GM04504 (cell line): ENCODE results near the gene LPAR5.
"Not testable (repeated sequence)": the region's sequence is repeated elsewhere in the genome, so short reads cannot be mapped to it uniquely, and the experiment has no call there.

ENCODE experiments used
- DNase-seq: peaks from one replicate; pipeline ENCODE4 v3.0.0-alpha.2; 2012; ENCODE audit warnings: low read depth

The LPAR5 gene

DNA sequence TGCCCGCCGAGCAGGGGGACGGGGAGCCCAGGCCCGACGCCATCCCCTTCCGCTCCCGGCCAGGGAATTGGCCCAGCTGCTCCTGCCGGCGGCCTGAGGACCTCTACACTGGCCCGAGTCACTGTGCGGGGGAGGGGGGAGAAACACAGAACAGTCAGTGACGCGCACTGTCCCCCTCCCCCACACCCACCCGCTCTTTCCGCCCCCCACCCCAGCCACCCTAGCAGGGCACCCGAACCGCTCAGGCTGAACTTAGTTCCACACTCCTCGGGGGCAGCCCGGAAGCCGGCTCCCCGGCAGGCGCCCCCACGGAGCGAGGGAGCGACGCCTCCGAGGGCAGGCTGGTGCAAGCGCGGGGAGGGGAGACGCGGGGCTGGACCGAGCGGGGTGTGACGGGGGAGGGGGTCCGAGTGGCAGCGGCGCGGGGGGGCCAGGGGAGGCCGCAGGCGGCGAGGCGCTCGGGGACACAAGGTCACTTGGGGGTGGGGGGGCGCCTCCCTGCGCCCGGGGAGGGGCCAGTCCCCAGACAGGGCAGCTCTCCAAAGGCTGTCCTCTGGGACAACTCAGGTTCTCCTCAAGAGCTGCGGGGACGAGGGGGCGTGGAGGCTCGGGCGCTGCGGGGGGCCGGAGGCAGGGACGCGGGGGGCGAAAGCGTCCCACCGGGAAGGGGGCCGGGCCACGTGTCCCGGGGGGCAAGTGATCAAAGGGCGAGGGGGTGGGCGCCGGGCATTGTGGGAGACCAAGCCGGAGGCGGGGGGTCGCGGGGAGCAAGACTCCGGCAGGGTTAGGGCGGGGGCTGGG is 29.2 kb downstream of the LPAR5 start:
- no peak for DNase-seq

DNA sequence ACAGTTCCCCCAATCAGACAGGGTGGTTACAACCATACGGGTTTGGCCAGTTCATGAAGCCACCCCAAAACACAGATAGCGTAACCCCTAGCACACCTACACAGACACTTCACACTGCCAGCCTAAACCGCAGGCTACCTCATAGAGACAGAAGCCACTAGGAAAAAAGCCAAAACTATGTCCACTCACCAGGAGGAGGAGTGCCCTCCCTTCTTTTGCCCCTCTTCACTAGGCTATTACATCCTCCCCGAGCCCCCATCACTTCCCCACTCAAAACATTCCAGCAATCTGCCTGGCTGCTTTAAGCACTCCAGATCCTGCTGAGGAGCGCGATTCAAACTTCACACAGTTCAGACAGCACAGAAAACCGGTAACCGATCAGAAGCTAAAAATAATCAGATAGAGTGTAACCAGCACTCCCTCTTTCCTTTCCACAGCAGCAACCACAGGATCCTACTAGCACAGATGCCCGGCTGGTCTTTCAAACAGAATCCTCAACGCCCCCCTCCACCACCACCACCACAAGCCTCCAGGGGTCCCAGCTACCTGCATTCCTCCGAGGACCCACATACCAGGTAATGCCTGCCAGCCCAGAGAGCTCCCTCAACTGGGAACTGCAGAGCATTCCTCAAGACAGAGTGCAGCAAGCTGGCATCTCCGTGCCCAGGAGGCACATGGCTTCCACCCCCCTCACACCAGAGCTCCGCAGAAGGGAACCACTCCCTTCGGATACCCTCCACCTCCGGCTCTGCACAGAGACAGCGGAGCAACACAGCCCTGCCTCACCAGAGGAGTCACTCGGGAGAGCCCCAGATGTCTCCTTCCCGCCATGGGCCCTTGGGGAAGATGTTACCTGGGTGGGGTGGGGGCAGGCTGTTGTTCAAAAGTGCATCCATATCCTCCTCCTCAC is 30.1 kb downstream of the LPAR5 start:
- DNase-seq: no peak

DNA sequence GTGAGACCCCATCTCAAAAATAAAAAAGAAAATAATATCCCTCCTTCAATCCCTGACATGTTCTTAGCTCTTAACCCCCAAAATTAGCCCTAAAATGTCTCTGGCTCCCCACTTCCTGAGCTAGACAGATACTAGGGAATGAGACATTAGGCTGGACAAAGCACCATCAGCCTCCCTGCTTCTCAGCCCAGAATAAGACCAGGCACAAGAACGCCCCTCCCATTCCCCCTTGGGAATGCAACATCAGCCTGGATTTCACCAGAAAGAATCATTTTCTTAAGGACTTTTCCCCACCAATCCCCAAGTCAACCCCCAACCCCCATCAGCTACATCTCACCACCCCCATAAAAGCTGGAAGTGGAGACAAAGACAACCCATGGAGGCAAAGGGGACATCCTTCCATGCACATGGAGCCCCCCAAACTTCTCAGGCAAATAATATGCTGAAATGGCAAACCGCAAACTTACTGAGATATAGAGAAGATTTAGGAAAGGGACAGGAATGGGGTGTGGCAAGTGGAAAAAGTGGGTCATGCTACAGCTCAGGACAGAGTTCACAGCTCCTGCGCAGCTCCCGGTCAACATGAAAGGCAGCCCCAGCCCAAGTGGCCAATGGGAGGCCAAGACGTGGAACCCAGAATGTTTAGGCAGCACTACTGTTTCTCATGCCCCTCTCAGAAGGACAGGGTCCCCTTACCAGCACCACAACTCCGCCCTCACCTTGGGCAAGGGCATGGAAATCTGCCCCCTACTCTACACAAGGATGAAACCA is 31.3 kb downstream of the LPAR5 start:
- no peak for DNase-seq

DNA sequence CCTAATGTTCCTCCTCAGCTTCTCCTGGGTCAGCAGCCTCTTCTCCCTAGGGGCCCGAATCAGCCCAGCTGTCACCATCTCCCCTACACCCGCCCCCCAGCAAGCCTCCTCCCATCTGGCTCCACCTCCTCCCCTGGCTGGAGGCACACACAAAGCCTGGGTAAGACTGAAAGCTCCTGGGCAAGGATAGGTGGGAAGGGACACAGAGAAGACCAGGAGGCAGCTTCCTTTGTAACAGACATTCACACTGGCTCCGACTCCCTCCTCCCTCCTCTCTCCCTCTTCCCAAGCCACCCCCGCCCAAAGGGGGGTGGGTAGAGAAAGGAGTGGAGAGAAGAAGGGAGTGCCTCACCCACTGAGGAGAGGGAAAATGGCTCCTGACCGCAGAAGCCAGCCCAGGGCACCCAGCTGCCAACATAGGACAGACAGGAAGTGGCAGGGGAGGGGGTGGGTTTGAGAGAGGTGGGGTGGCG is 32.6 kb downstream of the LPAR5 start:
- DNase-seq: no peak

DNA sequence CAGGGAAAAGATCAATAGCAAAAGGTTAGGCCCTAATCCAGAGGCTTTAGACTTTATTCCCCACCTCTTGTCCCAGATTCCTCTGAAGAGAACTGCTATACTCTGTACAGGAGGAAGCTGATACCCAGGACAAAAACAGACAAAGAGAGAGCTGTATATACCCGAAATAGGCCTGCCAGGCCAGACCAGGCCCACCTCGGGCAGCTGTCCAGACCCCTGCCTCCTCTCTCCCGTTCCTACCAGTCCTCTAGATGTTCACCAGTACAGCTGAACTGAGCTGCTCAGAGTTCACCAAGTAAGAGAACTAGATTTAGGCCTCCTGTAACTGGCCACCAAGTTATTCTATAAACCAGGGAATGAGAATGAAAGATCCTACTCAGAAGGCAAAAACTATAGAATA is 33.2 kb downstream of the LPAR5 start:
- no peak for DNase-seq

DNA sequence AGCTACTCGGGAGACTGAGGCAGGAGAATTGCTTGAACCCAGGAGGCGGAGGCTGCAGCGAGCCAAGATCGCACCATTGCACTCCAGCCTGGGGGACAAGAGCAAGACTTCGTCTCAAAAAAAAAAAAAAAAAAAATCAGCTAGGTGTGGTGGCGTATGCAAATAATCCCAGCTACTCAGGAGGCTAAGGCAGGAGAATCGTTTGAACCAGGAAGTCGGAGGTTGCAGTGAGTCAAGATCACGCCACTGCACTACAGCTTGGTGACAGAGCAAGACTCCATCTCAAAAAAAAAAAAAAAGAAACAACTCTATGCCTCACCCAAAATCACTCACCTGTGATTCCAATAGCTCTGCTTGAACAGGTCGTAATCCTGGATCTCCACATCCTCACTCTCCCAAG is 40.1 kb downstream of the LPAR5 start:
- not testable (repeated sequence) for DNase-seq

DNA sequence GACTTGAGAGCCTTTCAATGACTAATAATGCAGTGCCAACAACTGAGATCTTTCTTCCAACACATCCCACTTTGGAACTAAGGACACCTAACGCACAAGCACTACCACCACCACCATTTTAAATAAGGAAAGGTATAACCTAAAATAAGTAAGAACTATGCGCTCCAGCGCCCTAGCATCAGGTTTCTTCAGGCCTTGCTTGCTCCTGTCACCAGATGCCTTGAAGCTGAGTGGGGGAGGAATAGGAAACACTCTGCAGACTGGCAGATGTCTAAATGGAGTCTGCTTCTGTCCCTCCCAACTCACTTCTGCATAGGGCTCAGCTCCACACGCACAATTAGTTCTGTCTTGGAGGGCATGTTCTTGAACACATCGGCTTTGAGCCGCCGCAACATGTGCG is 43.7 kb downstream of the LPAR5 start:
- no peak for DNase-seq

DNA sequence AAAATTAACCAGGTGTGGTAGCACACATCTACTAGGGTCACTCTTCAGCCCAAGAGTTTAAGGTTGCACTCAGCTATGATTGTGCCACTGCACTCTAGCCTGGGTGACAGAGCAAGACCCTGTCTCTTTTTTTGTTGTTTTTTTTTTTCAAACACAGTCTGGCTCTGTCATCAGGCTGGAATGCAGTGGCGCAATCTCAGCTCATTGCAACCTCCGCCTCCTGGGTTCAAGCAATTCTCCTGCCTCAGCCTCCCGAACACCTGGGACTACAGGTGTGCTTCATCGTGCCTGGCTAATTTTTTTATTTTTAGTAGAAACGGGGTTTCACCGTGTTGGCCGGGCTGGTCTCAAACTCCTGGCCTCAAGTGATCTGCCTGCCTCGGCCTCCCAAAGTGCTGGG is 49.2 kb downstream of the LPAR5 start:
- not testable (repeated sequence) for DNase-seq

DNA sequence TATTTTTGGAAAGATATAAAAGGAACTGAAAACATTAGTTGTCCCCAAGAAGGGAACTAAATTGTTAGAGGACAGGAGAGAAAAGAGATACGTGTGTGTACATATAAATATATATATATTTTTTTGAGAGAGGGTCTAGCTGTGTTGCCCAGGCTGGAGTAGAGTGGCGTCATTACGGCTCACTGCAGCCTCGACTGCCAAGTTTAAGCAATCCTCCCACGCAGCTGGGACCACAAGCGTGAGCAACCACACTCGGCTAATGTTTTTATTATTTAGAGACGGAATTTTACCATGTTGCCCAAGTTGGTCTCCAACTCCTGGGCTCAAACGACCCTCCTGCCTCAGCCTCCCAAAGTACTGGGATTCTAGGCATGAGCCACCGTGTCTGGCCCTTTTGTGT is 51.5 kb downstream of the LPAR5 start:
- no peak for DNase-seq

DNA sequence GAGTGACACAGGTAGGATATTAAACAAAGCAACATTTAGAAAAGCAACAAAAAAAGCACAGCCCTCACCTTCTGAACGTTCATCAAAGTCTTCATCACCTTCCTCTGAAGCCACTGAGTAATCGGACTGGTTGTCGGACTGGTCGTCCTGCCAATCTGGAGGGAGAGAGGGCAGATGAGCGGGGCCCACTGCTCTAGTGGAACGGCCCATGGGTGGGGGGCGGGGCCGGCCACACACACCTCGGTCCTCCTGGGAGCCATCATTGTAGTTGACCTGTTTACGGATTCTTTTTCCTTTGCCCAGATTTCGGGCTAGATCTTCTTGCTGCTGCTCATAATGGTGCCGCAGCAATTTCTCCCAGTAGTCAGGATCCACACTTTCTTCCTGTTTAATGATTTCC is 52.8 kb downstream of the LPAR5 start:
- DNase-seq: no peak

DNA sequence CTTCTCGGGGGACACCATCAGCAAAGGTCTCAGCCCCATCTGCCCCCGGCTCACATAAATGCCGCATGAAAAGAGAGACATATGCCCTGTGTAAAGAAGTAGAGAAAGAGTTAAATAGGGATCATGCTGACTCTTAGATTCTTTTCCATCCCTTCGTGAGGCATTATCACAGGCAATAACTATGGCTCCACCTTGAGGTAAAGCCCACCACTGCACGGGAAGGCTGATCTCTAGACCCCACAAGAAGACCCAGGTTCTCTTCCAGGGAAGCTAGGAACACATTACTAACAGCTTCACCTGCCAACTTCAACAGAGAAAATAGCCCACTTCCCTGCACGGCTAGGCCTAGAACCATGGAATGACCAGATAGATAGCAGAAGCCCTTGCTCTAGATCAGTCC is 53.6 kb downstream of the LPAR5 start:
- DNase-seq: no peak

DNA sequence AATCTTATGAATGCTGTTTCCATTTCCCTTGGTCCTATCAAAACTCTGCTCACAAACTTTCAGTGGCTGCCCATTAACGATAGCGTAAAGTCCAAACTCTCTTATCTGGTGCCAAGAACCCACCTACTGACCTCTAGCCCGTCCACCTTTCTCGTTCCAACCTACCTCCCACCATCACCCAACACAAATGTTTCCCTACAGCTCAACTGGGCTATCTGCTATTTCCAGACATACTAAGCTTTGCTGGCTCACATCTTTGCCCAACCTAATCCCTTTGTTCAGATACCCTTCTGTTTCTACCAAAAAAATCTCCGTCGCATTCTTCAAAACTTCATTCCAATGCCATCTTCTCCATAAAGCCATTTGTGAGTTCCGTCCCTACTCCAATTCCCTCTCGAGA is 60.1 kb downstream of the LPAR5 start:
- DNase-seq: no peak

DNA sequence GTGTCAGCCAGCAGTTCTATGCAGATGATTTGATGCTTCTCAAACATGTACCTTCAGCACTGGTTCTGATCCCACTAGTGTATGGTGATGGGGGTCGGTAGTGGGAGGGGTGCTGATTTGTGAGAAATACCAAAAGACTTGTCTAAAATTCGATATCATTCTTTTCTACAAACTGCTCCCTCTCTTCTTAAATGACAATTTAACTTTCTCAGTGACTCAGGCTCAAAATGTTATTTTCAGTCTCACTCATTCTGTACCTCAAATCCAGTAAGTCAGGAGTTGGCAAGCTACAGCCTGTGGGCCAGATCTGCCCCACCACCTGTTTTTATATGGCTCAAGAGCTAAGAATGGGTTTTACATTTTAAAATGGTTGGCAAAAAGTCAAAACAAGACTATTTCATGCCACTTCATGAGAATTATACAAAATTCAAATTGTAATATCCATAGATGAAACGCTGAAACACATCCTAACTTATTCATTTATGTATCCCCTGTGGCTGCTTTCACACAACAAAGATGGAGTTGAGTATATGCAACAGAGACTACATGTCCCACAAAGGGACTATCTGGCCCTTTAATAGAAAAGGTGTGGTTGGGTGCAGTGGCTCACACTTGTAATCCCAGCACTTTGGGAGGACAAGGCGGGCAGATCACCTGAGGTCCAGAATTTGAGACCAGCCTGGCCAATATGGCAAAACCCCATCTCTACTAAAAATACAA is 61.0 kb downstream of the LPAR5 start:
- DNase-seq: no peak

DNA sequence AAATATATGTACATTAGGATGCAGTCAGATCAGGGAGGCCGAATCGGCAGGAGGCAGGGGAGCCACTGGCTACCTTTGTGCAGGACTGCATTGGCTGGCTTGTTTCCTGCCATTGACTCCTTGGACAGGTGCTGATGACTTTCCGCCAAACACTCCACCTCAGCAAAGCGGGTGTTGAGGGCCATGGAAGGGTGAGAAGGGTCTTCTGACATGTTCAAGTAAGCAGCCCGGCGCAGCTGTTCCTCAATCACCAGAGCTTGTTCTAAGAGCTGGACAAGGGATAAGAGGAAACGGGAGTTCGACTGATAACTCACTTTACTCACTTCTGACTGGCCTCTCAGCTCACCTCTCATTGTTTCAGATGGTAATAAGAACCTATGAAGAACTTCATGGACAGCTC is 62.8 kb downstream of the LPAR5 start:
- DNase-seq: no peak

DNA sequence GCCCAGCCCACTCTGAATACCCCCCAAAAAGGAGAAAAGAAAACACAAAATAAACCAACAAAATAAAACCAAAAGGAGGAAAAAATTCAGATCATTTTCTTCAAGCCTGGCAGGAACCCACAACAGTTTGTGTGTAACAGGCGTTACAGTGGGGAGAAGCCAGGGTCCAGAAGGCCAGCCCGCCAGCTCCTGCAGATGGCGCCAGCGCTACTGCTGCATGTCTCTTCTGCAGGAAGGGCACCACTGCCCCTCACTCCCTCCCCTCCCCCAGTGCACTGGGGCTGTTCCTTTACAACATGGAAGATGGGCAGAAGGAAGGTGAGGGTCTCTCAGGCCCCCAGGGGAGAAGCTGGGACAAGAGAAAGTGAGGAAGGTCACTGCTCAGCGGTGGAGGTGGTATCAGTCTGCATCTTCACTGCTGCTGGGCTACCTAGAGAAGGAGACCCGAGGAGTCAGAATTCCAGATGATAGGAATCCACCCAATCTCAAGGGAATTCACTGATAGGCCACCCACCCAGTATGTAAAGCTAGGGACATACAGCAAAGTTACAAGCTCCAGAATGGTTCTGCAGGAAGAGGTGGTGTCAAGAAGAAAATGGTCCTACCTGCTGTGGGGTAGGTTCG is 65.4 kb downstream of the LPAR5 start:
- DNase-seq: no peak

DNA sequence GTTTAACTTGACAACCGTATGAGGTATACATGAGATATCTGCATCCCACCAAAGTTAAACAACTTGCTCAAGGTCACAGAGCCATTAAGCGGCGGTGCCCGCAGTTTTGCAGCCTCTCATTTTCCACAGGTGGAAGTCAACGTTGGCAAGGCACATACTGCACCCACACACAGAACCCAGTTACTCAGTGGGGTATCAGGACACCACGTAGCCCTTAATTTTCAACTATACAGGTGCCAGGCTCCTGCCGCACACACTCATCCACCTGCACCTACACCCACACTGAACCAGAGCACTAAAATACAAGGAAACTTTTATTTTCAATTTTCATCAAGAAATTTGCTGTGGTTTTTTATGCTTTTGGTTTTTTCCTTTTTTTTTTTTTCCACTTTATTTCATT is 66.0 kb downstream of the LPAR5 start:
- no peak for DNase-seq

DNA sequence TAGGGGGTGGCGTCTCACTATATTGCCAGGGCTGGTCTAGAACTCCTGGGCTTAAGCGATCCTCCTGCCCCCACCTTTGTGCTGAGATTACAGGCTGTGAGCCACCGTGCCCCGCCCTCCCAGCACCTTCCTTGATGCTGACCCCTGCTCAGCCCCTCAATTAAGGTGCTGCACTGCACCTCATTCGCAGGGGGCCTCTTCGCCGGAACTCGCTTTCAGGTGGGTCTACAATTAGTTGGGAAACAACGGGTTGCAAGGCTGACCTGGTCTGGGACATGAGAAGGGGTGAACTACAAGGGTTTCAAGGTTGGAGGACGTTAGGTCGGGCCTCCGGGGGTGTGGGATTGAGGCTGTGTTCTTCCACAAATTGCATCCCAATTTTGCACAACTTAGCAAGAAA is 66.4 kb downstream of the LPAR5 start:
- DNase-seq: no peak
